ENCODE results near the gene FRMPD4. TPM values are rescaled to one million over a fixed set of nuclear protein-coding genes. Genes with fewer than 3 reads are reported as not detected.

Gene FRMPD4
- total RNA-seq, 1 experiment from 2014 or later: 1.4 TPM

DNA sequence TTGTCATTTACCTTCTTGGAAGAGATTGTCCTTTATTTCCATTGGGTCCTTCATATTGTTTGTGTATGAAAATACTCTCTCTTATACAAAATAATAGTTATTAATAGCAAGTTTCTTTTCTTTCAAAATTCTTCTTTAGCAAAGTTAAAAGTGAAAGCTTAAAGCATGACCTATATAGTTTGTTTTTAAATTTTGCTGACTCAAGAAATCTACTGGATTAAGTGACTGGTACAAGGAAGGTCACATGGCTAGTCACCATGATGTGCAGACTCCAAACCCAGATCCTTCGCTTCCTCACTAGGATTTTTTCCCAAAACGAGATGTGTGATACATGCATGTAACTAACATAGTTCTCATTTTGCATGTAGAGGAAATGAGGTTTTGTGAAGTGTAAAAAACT lies 322.7 kb downstream of the FRMPD4 start:
- TF ChIP-seq SOX15 (CRISPR knock-in tag; IDR thresholded peaks at IDR 0.05) (no peak), JUN (CRISPR knock-in tag; IDR thresholded peaks at IDR 0.05) (no peak), ZNF396 (CRISPR knock-in tag; IDR thresholded peaks at IDR 0.05; ENCODE audit: borderline replicate concordance) (no peak), NR3C1 (CRISPR knock-in tag; conservative IDR thresholded peaks at IDR 0.05; ENCODE audit: low read depth) (no peak), EMX1 (CRISPR knock-in tag; IDR thresholded peaks at IDR 0.05) (no peak), FOXJ3 (CRISPR knock-in tag; IDR thresholded peaks at IDR 0.05; ENCODE audit: borderline replicate concordance) (no peak), FOXK1 (CRISPR knock-in tag; IDR thresholded peaks at IDR 0.05) (no peak), FOXP1 (CRISPR knock-in tag; IDR thresholded peaks at IDR 0.05; ENCODE audit: borderline replicate concordance) (no peak), ETV6 (CRISPR knock-in tag; IDR thresholded peaks at IDR 0.05) (no peak)
- TF ChIP-seq, protein P1, sequence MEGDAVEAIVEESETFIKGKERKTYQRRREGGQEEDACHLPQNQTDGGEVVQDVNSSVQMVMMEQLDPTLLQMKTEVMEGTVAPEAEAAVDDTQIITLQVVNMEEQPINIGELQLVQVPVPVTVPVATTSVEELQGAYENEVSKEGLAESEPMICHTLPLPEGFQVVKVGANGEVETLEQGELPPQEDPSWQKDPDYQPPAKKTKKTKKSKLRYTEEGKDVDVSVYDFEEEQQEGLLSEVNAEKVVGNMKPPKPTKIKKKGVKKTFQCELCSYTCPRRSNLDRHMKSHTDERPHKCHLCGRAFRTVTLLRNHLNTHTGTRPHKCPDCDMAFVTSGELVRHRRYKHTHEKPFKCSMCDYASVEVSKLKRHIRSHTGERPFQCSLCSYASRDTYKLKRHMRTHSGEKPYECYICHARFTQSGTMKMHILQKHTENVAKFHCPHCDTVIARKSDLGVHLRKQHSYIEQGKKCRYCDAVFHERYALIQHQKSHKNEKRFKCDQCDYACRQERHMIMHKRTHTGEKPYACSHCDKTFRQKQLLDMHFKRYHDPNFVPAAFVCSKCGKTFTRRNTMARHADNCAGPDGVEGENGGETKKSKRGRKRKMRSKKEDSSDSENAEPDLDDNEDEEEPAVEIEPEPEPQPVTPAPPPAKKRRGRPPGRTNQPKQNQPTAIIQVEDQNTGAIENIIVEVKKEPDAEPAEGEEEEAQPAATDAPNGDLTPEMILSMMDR (IDR thresholded peaks at IDR 0.05): no peak
- TF ChIP-seq, protein P2, sequence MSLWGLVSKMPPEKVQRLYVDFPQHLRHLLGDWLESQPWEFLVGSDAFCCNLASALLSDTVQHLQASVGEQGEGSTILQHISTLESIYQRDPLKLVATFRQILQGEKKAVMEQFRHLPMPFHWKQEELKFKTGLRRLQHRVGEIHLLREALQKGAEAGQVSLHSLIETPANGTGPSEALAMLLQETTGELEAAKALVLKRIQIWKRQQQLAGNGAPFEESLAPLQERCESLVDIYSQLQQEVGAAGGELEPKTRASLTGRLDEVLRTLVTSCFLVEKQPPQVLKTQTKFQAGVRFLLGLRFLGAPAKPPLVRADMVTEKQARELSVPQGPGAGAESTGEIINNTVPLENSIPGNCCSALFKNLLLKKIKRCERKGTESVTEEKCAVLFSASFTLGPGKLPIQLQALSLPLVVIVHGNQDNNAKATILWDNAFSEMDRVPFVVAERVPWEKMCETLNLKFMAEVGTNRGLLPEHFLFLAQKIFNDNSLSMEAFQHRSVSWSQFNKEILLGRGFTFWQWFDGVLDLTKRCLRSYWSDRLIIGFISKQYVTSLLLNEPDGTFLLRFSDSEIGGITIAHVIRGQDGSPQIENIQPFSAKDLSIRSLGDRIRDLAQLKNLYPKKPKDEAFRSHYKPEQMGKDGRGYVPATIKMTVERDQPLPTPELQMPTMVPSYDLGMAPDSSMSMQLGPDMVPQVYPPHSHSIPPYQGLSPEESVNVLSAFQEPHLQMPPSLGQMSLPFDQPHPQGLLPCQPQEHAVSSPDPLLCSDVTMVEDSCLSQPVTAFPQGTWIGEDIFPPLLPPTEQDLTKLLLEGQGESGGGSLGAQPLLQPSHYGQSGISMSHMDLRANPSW (CRISPR knock-in tag; conservative IDR thresholded peaks at IDR 0.05; ENCODE audit: low read depth): no peak
- TF ChIP-seq, protein P3, sequence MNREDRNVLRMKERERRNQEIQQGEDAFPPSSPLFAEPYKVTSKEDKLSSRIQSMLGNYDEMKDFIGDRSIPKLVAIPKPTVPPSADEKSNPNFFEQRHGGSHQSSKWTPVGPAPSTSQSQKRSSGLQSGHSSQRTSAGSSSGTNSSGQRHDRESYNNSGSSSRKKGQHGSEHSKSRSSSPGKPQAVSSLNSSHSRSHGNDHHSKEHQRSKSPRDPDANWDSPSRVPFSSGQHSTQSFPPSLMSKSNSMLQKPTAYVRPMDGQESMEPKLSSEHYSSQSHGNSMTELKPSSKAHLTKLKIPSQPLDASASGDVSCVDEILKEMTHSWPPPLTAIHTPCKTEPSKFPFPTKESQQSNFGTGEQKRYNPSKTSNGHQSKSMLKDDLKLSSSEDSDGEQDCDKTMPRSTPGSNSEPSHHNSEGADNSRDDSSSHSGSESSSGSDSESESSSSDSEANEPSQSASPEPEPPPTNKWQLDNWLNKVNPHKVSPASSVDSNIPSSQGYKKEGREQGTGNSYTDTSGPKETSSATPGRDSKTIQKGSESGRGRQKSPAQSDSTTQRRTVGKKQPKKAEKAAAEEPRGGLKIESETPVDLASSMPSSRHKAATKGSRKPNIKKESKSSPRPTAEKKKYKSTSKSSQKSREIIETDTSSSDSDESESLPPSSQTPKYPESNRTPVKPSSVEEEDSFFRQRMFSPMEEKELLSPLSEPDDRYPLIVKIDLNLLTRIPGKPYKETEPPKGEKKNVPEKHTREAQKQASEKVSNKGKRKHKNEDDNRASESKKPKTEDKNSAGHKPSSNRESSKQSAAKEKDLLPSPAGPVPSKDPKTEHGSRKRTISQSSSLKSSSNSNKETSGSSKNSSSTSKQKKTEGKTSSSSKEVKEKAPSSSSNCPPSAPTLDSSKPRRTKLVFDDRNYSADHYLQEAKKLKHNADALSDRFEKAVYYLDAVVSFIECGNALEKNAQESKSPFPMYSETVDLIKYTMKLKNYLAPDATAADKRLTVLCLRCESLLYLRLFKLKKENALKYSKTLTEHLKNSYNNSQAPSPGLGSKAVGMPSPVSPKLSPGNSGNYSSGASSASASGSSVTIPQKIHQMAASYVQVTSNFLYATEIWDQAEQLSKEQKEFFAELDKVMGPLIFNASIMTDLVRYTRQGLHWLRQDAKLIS (CRISPR knock-in tag; IDR thresholded peaks at IDR 0.05; ENCODE audit: borderline replicate concordance): no peak
- TF ChIP-seq, protein P4, sequence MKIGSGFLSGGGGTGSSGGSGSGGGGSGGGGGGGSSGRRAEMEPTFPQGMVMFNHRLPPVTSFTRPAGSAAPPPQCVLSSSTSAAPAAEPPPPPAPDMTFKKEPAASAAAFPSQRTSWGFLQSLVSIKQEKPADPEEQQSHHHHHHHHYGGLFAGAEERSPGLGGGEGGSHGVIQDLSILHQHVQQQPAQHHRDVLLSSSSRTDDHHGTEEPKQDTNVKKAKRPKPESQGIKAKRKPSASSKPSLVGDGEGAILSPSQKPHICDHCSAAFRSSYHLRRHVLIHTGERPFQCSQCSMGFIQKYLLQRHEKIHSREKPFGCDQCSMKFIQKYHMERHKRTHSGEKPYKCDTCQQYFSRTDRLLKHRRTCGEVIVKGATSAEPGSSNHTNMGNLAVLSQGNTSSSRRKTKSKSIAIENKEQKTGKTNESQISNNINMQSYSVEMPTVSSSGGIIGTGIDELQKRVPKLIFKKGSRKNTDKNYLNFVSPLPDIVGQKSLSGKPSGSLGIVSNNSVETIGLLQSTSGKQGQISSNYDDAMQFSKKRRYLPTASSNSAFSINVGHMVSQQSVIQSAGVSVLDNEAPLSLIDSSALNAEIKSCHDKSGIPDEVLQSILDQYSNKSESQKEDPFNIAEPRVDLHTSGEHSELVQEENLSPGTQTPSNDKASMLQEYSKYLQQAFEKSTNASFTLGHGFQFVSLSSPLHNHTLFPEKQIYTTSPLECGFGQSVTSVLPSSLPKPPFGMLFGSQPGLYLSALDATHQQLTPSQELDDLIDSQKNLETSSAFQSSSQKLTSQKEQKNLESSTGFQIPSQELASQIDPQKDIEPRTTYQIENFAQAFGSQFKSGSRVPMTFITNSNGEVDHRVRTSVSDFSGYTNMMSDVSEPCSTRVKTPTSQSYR (CRISPR knock-in tag; IDR thresholded peaks at IDR 0.05): no peak
- TF ChIP-seq, protein P5, sequence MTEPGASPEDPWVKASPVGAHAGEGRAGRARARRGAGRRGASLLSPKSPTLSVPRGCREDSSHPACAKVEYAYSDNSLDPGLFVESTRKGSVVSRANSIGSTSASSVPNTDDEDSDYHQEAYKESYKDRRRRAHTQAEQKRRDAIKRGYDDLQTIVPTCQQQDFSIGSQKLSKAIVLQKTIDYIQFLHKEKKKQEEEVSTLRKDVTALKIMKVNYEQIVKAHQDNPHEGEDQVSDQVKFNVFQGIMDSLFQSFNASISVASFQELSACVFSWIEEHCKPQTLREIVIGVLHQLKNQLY (CRISPR knock-in tag; IDR thresholded peaks at IDR 0.05): no peak
- TF ChIP-seq, protein P6, sequence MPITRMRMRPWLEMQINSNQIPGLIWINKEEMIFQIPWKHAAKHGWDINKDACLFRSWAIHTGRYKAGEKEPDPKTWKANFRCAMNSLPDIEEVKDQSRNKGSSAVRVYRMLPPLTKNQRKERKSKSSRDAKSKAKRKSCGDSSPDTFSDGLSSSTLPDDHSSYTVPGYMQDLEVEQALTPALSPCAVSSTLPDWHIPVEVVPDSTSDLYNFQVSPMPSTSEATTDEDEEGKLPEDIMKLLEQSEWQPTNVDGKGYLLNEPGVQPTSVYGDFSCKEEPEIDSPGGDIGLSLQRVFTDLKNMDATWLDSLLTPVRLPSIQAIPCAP (CRISPR knock-in tag; IDR thresholded peaks at IDR 0.05): no peak
- Mint-ChIP-seq H3K4me3 (no peak overlapping the region), H3K27me3 (ENCODE audit: low read depth) (no peaks in the 10 kb centered on the region), H3K27ac (no peak overlapping the region), H3K9me3 (no peaks in the 10 kb centered on the region), H3K36me3 (no peaks in the 10 kb centered on the region), H3K4me1 (0 out of 2 replicates have a peak, but pooled peaks cover 3% of the 10 kb centered on the region)
- ChIA-PET CTCF (no interaction called here), POLR2A (no interaction called here)
- ATAC-seq (no peak), DNase-seq (ENCODE audit: low spot score) (no peak)

Data from WTC11 (cell line).